Thymus (tissue), 11 donors: ENCODE data around the gene KDM4B. TPM values are rescaled to one million over a fixed set of nuclear protein-coding genes. Genes with fewer than 3 reads are reported as not detected.

Experiments used
- DNase-seq, 9 donors: peaks; one replicate each; pipeline ENCODE4 v3.0.0-alpha.2; 2013; ENCODE audit warnings: low spot score in 9 of 9, low read depth in 6 of 9, missing footprints in 1 of 9
- H3K27ac ChIP-seq, 2 donors: one replicate each; pipeline ENCODE4 v1.5.1; 2013; ENCODE audit warnings: control low read depth in 1 of 2, low read depth in 1 of 2, low read length in 1 of 2, mild to moderate bottlenecking in 1 of 2, moderate library complexity in 1 of 2
- H3K27me3 ChIP-seq, 2 donors: one replicate each; pipeline ENCODE4 v1.5.1; 2013; ENCODE audit warnings: low read length in 1 of 2; ENCODE audit not compliant: control insufficient read depth in 2 of 2, insufficient read depth in 1 of 2
- H3K36me3 ChIP-seq, 2 donors: one replicate each; pipeline ENCODE4 v1.5.1; 2013; ENCODE audit warnings: low read length in 1 of 2, mild to moderate bottlenecking in 1 of 2, moderate library complexity in 1 of 2; ENCODE audit not compliant: control insufficient read depth in 2 of 2, insufficient read depth in 2 of 2
- H3K4me1 ChIP-seq, 2 donors: one replicate each; pipeline ENCODE4 v1.5.1; 2013; ENCODE audit warnings: low read length in 2 of 2; ENCODE audit not compliant: control insufficient read depth in 2 of 2, insufficient read depth in 2 of 2
- H3K4me3 ChIP-seq, 2 donors: one replicate each; pipeline ENCODE4 v1.5.1; 2013; ENCODE audit warnings: low read length in 2 of 2, control low read depth in 1 of 2, mild to moderate bottlenecking in 1 of 2
- H3K9me3 ChIP-seq, 2 donors: one replicate each; pipeline ENCODE4 v1.5.1; 2013; ENCODE audit warnings: low read length in 1 of 2, mild to moderate bottlenecking in 1 of 2; ENCODE audit not compliant: control insufficient read depth in 2 of 2, insufficient read depth in 1 of 2
- WGBS: extraction: QIAGEN DNeasy Blood & Tissue Kit; methylation state at CpG from one replicate; pipeline ENCODE4 v1.1.7; 2013; 5-methylcytosine and 5-hydroxymethylcytosine counted together
- polyA plus RNA-seq: library from polyadenylated mRNA; stranded (reverse); fragments of 200-250 nt; gene quantifications from one replicate; pipeline ENCODE4 v1.2.3, GENCODE V29; 2013
- total RNA-seq: library from RNA; stranded (reverse); fragments of 120-200 nt; gene quantifications from one replicate; pipeline ENCODE4 v1.2.4, GENCODE V29; 2013
- donor health status: healthy.

KDM4B gene
- total and polyA plus RNA-seq, 2 donors: 8.6 to 24.6 TPM

DNA sequence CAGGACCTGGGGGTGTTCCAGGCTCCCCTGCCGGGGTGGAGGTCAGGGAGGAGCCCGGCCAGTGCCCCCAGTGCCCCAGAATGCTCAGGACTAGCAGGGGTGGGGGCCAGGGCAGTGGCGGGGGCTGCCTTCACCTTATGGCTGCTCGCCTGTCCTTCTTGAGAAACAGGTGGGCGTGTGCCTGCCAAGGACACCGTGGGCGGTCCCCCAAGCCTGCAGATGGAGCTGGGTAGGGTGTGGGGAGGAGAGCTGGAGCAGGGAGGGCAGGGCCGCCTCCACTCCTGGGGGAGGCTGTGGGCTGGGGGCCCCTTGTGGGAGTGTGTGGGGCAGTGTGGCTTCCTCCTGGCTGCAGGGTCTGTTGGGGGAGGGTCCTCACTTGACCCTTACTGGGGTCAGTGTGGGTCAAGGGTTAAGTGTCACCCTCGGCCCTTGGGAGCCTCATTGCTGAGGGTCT is 160.1 kb downstream of the KDM4B start:
- Histone ChIP-seq H3K27me3 (no peaks in the 10 kb centered on the region), H3K9me3 (peaks cover 0 to 2% of the 10 kb centered on the region in 2 donors), H3K4me1 (peaks cover 45 to 83% of the 10 kb centered on the region in 2 donors), H3K27ac (peak overlapping the region in 1 of 2 donors; percentile 18), H3K36me3 (peaks cover 12 to 25% of the 10 kb centered on the region in 2 donors), H3K4me3 (no peak overlapping the region)
- no peak for DNase-seq
- WGBS: 83% methylated on average over 9 of the region's 9 CpGs

DNA sequence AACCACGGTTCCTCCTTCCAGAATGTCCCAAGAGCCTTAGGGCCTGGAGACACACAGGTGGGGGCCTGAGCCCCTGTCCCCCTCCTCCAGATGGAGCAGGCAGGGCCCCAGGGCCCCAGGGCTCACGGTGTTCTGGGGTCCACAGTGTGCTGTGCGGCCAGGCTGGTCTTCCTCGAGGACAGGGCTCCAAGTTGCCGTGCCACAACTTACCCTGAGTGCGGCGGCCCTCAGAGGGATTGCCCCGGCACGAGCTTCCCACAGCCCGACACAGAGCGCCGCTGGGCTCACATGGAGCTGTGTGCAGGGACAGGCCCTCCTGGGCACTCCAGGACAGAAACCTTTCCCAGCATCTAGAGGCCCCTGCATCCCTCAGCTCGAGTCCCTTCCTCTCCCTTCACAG is 160.8 kb downstream of the KDM4B start:
- Histone ChIP-seq H3K4me1 (peaks cover 47 to 88% of the 10 kb centered on the region in 2 donors), H3K27ac (peak overlapping the region; percentile 91), H3K36me3 (peaks cover 20 to 32% of the 10 kb centered on the region in 2 donors), H3K4me3 (no peak overlapping the region), H3K9me3 (peaks cover 0 to 2% of the 10 kb centered on the region in 2 donors), H3K27me3 (no peaks in the 10 kb centered on the region)
- no peak for DNase-seq
- WGBS: 92% methylated on average over 13 of the region's 13 CpGs

DNA sequence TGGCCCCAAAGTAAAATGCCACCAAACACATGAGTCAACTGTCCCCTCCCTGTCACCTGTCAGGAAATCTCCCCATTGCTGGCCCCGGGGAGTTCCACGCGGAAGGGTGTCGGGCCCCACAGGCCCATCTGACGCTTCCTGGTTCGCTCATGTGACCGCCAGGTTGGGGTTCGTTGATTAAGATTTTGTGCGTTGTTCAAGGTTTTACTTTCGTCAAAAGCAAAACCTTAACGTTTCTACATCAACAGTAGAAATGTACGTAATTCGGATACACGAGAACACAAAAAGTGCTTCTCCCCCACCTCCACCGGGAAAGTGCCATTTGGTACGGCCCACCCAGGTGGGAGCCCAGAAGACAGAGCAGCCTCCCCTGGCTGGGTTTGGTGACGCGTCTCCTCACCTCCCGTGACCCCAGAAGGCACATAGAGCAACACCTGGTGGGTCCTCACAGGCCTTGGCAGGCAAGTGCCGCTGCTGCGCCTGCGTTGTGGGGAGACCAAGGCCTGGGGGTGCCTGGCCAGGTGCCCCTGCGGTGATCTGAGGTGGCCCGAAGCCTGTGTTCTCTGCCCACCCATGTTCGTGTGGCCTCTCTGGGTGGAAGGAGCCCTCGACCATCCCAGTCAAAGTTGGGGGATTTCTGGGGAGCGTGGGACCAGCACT is 161.6 kb downstream of the KDM4B start:
- Histone ChIP-seq H3K4me1 (peaks cover 43 to 84% of the 10 kb centered on the region in 2 donors), H3K27ac (peak overlapping the region; percentile 91), H3K27me3 (no peaks in the 10 kb centered on the region), H3K36me3 (peaks cover 28 to 40% of the 10 kb centered on the region in 2 donors), H3K4me3 (peak overlapping the region in 1 of 2 donors; percentile 50), H3K9me3 (peaks cover 0 to 2% of the 10 kb centered on the region in 2 donors)
- WGBS: 23% methylated on average over 27 of the region's 27 CpGs
- peak in 7 of 9 donors; percentile 49 to 83 (median 71) for DNase-seq

DNA sequence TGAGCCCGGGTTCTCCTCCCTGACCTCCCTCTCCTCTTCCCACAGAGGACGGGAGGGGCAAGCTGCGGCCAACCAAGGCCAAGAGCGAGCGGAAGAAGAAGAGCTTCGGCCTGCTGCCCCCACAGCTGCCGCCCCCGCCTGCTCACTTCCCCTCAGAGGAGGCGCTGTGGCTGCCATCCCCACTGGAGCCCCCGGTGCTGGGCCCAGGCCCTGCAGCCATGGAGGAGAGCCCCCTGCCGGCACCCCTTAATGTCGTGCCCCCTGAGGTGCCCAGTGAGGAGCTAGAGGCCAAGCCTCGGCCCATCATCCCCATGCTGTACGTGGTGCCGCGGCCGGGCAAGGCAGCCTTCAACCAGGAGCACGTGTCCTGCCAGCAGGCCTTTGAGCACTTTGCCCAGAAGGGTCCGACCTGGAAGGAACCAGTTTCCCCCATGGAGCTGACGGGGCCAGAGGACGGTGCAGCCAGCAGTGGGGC is 162.2 kb downstream of the KDM4B start:
- Histone ChIP-seq H3K4me3 (peak overlapping the region in 1 of 2 donors; percentile 50), H3K27ac (peak overlapping the region; percentile 91), H3K36me3 (peaks cover 33 to 45% of the 10 kb centered on the region in 2 donors), H3K9me3 (peaks cover 0 to 2% of the 10 kb centered on the region in 2 donors), H3K27me3 (no peaks in the 10 kb centered on the region), H3K4me1 (peaks cover 38 to 78% of the 10 kb centered on the region in 2 donors)
- 39% methylated on average over 21 of the region's 21 CpGs for WGBS
- peak in 5 of 9 donors; percentile 23 to 62 (median 37) for DNase-seq

DNA sequence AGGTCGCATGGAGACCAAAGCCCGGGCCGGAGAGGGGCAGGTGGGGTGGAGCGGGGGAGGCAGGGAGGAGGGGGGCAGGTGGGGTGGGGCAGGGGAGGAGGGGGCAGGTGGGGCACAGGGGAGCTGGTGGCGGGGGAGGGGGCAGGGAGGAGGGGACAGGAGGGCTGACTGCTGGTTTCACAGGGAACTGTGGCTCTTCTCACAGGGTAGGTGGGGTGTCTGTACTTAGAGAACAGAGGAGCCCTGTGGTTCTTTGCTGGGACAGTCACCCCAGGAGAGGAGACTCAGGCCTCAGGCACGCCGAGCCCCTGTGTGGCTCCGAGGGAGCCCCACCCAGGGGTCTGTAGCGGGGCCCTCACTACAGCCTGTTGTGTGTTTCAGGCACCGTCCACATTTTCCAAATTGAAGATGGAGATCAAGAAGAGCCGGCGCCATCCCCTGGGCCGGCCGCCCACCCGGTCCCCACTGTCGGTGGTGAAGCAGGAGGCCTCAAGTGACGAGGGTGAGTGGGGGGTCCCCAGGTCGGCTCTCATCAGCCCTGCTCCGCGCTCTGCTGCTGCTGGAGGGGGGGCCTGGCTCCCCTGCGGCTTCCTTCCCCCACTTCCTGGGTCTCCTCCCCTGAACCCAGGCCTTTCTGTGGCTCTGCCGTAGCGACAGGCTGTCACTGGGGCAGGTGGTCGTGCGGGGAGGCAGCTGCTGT is 162.7 kb downstream of the KDM4B start:
- H3K4me3 ChIP-seq: peak overlapping the region; percentile 43 to 50
- H3K27ac ChIP-seq: peak overlapping the region; percentile 91 to 96
- 35% methylated on average over 25 of the region's 25 CpGs for WGBS
- H3K4me1 ChIP-seq: peaks cover 34 to 72% of the 10 kb centered on the region in 2 donors
- peaks cover 37 to 49% of the 10 kb centered on the region in 2 donors for H3K36me3 ChIP-seq
- peak in 7 of 9 donors; percentile 55 to 86 (median 72) for DNase-seq
- H3K27me3 ChIP-seq: no peaks in the 10 kb centered on the region
- H3K9me3 ChIP-seq: peaks cover 0 to 2% of the 10 kb centered on the region in 2 donors

DNA sequence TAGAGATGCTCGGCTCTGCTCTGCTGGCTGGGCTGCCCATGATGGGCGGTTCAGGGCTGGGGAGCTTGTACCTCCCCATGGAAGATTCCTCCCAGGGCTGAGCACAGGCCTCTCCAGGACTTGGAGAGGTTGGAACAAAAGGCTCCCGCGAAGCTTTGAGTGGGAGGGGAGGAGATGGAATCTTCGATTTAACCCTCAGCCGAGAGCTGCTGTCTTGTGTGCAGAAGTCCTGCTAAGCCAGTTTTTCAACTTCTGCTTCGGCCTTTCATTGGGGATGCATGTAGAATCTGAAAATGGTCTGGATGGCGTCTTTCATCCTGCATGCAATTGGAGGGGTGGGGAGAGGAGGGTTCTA is 163.3 kb downstream of the KDM4B start:
- no peaks in the 10 kb centered on the region for H3K27me3 ChIP-seq
- peaks cover 35 to 67% of the 10 kb centered on the region in 2 donors for H3K4me1 ChIP-seq
- peaks cover 0 to 2% of the 10 kb centered on the region in 2 donors for H3K9me3 ChIP-seq
- DNase-seq: no peak
- H3K4me3 ChIP-seq: peak overlapping the region; percentile 43 to 50
- 67% methylated on average over 8 of the region's 8 CpGs for WGBS
- H3K27ac ChIP-seq: peak overlapping the region; percentile 91 to 96
- H3K36me3 ChIP-seq: peaks cover 43 to 54% of the 10 kb centered on the region in 2 donors

DNA sequence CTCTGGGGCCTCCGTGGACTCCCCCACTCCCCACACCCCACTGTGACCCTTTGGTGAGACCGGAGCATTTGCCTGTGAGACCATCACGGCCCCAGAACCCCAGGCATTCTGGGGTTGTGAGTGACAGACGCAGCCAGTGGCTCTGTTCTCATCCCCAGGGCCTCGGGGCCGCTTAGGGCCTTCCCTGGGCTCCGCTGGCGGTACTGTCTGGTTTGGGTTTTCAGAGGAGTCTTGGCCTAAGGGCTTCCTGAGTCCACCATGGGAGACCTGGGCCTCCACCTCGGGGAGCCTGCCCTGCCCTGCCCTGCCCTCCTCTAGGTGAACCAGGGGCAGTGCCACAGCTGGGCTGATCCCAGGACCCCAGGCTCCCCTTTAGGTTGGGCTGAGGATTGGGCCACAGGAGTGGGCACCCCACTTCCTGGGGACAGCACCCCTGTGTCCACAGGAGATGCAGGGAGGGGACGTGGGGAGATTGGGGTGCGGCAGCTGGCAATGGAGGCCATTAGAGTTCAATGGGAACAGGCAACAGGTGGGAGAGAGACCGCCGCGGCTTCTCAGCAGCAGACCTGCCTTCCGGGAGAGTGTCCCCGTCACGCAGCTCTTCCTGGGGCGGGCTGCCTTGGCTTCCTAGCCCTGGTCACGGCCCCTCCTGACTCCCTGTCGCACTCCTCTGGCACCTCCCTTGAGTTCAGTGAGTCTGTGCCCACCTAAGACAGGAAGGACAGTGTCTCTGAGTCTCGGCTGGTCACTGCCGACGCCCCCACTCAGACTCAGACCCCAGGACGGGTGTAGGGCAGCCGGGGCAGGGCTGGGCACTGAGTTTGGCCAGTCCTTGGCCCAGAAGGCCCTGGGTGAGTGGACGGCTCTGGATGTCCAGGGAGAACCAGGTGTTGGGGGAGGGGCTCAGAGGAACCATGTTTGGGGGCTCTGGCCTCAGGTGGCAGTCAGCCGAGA is 164.1 kb downstream of the KDM4B start:
- H3K27ac ChIP-seq: peak overlapping the region; percentile 91 to 96
- peaks cover 1 to 2% of the 10 kb centered on the region in 2 donors for H3K9me3 ChIP-seq

DNA sequence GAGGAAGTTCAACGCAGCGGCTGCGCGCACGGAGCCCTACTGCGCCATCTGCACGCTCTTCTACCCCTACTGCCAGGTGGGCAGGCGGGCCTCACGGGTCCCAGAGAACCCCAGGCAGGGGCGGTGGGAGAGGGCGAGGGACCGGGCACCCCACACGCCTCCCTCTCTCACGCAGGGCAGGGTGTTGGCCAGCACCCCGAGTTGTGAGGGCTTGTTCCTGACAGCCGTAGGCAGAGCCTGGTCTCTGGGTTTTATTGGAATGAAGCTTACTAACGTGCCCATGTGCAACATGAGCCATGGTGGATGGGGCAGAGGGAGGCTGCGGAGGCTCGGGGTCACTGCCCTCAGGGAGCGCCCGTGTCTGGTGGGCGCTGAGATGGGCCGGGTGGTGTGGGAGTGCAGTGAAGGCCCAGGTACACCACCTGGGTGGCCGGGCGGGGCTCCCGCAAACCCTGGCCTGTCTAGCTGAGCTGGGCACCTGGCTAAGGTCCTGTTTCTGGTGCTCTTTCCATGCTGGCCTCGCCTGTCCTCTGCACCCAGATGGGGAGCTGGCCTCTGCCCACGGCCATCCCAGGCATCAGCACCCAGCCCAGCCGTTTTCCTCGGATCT is 165.2 kb downstream of the KDM4B start:
- no peak overlapping the region for H3K27ac ChIP-seq
- peaks cover 58 to 71% of the 10 kb centered on the region in 2 donors for H3K36me3 ChIP-seq
- no peak overlapping the region for H3K4me3 ChIP-seq
- peaks cover 1 to 2% of the 10 kb centered on the region in 2 donors for H3K9me3 ChIP-seq
- 97% methylated on average over 30 of the region's 30 CpGs for WGBS
- DNase-seq: no peak
- H3K4me1 ChIP-seq: peaks cover 53 to 69% of the 10 kb centered on the region in 2 donors
- H3K27me3 ChIP-seq: no peaks in the 10 kb centered on the region

More for the DNA sequence above, 164.1 kb downstream of the KDM4B start:
- peak overlapping the region; percentile 43 to 50 for H3K4me3 ChIP-seq
- peaks cover 51 to 62% of the 10 kb centered on the region in 2 donors for H3K36me3 ChIP-seq
- DNase-seq: no peak
- H3K4me1 ChIP-seq: peaks cover 42 to 67% of the 10 kb centered on the region in 2 donors
- 94% methylated on average over 27 of the region's 27 CpGs for WGBS
- H3K27me3 ChIP-seq: no peaks in the 10 kb centered on the region
